ENCODE data around the gene HADHB.
A peak's percentile ranks its signal among the peaks of the same experiment; 100 is the strongest.

HADHB gene

DNA sequence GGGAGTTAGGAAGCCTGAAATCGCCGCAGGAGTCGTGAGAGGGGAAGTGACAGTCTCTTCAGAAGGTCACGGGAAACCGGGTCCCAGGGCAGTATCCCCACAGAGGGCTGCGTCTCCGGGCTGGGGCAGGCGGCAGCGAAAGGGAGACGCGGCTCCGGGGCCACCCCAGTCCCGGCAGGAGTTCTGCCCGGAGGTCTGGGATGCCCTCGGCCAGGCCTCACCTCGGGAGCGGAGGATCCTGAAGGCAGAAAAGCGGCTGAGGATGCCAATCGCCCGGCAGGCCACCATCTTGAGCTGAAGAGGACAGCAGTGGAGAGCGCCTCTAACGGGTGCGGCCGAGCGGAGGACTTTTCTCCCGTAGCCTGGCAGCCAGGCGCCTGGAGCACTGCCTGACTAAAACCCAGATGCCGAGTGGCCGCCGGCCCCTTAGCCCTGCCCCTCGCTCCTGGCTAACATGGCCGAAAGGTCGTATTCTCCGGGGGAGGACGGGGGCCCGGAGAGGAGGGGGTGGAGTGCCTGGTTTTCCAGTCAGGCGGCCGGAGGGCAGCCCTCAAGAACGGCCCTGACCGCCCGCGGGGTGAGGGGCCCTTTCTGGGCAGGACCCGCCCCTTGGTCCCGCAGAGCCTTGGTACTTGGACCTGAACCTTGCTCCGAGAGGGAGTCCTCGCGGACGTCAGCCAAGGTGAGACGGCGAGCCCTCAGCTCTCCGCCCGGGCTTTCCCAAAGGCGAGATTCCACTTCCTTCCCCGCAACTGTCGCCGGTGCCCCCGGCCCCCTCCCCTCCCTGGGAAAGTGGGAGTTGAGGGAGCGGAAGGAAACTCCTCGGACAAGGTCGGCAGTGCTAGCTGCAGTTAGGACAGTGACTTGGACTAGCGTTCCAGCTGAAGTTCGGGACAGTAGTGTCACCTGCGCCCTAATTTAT lies at the start of gene HADHB, which contains the start of gene HADHA:
HADHB (plus strand) TSS at position 631 of the 922 bp plus-strand sequence. CDS start 9,316 bp downstream, outside the sequence.
HADHA (minus strand) TSS at position 324 of the 922 bp plus-strand sequence; CDS start at position 288, 36 bp downstream.
- DNase-seq = peak; percentile 81

DNA sequence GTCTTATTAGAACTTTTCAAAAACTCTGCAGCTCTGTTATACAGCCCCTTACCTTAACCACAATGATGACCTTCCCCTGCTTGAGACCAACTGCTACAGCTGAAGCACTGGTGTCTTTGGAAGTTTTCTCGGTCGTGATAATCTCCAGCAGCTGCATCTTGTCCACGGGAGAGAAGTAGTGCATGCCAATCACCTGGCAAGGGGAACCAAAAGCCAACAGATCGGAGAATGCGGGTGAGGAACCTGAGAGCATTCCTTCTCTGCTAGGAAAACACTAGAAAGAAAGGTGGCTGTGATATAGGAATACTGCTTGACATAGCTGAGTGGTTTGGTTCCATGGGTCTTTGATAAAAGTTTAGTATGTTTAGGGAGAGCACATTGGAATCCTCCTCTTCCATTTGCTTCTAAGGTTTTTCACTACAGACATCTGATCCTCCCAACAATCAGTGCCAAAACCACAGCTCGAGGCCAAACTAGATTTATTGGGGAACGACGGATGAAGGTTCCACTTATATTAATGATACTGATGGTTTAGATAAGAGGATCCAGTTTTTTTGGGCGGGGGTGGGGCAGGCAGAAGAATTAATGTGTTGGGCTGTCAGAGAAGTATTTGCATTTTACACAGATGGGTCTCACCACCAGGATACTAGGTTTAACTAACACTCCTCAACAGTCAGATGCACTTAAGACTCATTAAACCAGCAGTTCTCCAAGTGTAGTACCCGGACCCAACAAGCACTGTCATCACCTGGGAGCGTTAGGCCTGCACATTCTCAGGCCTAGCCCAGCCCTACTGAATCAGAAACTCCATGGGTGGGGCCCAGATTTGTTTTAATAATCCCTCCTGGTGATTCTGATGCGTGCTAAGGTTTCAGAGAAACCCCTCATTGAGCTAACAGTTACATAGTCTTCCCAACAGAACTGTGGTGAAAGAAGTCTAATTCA lies 49.4 kb upstream of the HADHB start:
- DNase-seq = no peak

DNA sequence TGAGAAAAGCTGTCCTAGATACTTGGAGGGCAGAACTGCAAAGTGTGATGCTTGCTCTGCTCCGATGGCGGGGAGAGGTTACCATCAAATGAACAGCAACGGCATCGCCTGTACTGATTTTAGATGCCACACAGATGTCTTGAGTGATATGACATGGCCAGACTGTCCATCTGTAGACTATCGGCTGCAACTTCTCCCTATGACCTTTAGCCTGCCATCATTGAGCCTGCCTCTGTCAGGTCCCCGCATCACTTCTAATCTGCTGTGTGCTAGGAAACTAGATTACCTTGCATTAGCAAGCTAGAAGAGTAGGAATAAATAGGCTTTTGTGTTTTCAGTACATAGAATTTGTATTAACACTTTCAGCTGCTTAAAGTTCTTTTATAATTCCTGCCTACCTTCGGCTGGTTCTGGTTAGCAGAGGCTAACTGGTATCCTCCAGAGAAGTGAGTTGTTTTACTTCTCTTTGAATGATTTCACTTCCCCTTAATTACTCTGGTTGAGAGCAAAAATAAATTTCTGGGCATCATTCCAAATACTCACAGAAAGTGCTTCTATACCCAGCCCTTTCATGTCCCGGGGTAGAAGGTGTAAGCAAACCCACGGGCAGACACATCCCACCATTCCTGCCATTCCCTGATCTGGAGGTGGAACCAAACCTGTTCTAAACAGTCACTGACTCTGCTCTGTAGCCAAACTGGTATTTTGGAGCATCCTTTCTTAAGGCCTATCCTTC lies 47.9 kb upstream of the HADHB start:
- no peak for DNase-seq

DNA sequence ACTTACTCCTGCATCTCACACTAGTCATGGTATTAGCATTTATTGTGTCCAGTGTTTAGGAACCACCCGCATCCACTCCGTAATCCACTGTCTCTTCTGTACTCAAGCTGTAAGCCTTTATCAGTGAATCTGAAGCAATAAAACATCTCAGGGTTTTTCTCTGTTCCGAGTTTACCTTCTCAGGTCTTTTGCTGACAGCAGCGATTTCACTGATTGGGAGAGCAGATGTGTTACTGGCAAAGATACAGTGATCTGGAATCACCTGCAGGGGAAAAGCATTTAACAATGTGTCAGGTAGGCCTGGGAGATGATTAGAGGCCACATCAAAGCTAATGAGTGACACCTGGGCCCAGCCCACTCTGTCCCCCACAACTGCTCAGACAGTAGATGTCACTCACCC lies 47.2 kb upstream of the HADHB start:
- DNase-seq = no peak

DNA sequence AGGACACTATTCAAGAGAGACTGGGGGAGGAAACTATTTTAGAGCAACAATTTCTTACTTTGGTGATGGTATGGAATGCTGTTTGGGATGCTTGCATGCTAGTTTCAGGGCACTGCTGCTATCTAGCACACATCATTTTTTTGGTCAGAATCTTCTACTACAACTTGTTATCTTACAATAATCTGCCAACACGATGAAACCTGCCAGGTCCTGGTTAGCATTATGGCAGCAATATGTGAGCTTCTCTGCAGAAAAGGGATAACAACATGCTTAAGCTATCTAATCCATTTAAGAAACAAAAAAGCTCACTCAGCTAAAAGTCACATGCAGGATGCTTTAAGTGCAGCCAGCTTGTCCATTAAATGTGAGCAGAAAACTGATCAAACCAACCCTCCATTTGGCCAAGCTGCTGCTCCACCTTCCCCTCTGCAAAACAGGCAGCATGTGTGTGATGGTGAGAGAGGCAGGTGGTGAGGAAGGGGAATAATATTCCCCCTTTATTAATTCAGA lies 41.7 kb upstream of the HADHB start:
- no peak for DNase-seq

DNA sequence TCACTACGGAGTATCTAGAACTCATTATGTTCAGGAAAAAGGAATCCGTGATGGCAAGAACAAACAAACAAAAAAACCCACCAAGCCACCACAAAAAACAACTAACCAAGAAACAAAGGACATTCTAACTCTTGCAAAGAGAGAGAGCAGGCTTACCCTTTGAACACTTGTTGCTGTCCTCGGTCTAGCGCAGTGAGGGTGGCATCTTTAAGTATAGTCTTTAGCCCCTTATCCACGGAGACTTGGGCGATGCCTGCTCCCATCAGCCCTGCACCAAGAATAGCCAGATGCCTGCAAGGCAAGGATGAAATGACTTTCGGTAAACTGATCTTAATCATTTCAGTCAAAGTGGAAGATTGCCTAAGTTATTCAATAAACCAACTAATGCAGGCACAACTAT lies 40.8 kb upstream of the HADHB start:
- DNase-seq = no peak

DNA sequence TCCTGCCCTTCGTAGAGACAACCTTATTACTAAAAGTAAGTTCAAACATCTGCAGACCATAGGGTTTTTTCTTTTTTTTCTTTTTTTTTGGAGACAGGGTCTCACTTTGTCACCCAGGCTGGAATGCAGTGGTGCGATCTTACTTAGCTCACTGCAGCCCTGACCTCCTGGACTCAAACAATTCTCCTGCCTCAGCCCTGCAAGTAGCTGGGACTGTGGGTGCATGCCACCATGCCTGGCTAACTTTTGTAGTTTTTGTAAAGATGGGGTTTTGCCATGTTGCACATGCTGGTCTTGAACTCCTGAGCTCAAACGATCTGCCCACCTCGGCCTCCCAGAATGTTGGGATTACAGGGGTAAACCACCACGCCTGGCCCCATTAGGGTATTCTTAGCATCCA lies 32.7 kb upstream of the HADHB start:
- no peak for DNase-seq

DNA sequence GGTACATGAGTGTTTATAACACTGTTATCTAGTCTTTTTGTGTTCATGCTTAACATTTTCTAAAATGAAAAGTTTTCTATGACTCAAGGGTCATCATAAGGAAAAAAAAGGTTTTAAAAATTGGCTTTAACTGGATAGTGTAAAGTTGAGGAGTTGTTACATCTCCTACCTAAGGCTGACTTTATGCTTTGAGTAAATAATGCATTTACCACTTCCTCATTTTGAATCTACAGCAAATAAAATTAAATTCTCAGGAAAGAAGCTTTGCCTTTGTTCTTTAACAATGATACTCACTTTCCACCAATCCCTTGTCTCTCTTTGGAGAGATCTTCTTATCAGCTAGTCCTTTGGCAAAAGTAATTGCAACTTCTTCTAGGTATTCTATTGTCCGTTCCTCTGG lies 30.0 kb upstream of the HADHB start:
- DNase-seq = no peak

DNA sequence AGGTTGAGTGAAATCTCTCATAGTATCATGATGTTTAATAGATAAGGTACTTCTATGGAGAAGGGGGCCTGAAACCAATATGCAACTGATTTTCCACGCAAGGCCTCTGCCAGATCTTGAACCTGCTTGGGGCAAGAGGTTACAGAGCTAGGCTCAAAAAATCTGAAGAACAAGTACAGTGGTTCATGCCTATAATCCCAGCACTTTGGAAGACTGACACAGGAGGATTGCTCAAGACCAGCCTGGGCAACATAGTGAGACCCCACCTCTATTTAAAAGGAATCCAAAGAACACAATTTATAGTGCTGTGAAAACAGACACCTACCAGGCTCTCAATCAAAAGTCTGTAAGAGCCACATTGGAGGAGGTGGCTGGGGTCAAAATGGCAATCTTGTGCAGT lies 28.9 kb upstream of the HADHB start:
- DNase-seq = no peak

DNA sequence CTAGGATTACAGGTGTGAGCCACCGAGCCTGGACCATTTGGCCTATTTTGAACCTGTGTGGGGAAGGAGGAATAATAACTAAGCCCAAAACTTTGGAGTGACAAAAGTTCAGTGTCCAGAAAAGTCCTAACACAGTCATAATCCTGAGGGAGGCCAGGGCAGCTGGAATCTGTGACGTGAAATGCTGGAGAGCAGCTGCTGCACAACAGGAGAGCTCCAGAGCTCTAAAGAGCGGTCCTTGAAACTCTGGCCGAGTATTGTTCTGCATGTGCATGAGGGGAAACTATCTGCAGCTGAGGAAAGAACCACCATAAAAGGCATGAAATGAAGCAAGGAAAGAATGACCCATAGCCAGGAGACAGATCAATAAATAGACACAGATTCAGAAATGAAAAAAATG lies 28.2 kb upstream of the HADHB start:
- no peak for DNase-seq

DNA sequence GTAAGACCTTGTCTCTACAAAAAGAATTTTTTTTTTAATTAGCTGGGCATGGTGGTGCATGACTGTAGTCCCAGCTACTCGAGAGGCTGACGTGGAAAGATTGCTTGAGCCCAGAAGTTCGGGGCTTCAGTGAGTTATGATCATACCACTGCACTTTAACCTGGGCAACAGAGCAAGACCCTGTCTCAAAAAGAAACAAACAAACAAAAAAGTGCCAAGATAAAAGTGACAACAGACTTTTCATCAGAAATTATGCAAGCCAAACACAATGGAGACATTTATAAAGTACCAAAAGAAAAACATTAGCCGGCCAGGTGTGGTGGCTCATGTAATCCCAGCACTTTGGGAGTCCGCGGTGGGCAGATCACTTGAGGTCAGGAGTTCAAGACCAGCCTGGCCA lies 27.0 kb upstream of the HADHB start:
- no peak for DNase-seq

DNA sequence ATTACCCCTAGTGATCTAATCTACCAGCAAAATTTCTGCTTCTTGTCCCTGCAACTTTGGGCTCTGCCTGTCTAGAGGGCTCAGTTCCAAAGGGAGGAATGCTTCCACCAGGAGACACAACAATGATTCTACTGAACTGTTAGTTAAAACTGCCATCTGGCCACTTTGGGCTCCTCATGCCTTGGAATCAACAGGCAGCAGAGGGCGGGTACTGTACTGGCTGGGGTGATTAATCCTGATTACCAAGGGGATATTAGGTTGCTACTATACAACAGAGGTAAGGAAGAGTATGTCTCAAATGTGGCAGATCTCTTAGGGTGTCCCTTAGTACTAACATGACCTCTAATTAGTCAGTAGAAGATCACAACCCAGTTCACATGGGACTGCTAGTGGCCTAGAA lies 21.7 kb upstream of the HADHB start:
- no peak for DNase-seq

DNA sequence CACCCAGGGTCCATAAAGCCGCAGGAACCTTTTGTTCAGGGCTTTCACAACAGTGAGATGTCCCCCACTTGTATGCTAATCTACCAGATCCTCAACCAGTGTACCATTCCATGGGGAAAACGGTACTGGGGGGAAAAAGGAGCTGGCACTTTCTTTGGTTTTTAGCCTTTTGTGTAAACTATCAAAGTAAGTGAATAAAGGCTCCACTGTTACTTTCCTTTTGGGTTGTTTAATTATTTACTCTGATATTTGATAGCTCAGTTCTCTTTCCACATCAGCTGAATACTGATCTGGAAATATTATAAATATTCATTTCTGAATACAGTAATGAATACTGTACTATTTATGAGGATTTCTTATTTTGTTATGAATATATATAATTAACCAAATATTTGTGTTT lies 20.6 kb upstream of the HADHB start:
- no peak for DNase-seq

DNA sequence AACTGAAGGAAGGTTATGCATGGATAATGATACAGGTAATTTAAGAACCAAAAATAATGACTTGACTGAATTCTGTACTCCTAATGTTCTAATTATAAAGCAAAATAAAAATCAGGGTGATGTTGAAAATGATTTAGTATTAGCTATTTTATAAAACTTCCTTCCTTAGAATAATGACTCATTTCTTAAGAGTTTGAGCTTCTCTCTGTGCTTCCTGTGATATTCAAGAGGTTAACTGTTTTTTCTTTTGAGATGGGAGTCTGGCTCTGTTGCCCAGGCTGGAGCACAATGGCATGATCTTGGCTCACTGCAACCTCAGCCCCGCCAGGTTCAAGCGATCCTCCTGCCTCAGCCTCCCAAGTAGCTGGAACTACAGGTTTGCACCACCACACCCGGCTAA lies 15.1 kb upstream of the HADHB start:
- DNase-seq = no peak

DNA sequence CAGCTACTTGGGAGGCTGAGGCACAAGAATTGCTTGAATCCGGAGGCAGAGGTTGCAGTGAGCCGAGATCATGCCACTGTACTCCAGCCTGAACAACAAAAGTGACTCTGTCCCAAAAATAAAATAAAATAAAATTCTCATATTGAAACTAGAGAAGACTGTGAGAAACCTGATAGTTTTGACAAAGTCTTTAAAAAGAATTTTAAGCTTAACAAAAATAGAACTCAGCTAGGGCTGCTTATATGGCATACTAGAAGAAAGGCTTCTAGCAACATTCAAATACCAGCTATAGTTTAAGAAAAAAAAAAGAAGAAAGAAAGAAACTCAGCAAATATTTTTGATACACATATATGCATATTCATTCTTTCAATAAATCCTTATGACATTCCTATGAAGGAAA lies 13.9 kb upstream of the HADHB start:
- DNase-seq = no peak

DNA sequence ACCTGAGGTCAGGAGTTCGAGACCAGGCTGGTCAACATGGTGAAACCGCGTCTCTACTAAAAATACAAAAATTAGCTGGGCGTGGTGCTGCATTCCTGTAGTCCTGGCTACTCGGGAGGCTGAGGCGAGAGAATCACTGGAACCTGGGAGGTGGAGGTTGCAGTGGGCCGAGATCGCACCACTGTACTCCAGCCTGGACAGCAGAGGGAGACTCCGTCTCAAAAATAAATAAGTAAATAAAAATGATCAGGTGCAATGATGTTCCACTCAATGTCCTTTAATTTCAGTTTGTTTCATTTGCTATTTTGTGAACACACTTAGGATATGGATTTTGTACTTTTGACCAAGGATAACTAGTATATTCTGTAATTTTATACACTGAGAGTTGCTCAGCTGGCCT lies 9.7 kb upstream of the HADHB start:
- DNase-seq = no peak

DNA sequence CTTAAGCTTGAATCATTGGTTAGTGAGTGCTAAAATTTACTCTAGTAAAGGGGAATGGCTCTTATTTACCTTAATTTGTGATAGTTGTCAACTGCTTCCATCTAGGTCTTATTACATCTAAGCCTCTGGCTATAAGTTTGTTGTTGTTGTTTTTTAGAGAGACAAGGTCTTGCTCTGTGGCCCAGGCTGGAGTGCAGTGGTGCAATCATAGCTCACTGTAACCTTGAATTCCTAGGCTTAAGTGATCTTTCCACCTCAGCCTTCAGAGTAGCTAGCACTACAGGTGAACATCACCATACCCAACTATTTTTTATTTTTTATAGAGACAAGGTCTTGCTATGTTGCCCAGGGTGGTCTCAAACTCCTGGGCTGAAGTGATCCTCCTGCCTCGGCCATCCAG lies 6.9 kb upstream of the HADHB start:
- no peak for DNase-seq

DNA sequence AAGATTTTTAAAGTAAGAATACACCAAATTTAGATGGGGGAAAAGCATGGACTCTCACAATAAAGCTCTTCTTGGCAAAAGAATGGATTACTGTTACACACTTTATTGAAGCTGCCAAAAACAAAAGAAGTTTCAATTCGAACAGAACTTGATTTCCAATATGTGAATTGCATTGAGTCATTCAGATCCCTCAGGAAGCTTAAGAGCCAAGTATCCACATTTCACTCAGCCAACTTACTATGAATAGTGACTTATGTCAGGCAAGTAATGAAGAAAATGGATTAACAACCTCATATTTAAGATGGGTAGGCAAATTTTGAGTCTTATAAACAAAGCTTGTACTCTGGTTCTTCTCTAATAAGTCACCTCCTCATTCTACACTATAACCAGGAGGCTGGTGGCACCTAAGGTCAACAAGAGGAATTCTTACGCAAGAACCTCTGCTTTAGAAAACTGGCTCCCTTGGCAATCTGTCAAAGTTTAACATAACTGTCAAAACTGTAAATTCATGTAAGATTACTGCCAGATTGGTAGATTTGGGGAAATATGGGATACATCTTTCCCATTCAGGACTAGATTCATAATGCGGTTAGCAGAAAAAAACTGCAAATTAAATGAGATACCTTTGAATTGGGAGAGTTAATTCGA lies 6.3 kb upstream of the HADHB start:
- no peak for DNase-seq

DNA sequence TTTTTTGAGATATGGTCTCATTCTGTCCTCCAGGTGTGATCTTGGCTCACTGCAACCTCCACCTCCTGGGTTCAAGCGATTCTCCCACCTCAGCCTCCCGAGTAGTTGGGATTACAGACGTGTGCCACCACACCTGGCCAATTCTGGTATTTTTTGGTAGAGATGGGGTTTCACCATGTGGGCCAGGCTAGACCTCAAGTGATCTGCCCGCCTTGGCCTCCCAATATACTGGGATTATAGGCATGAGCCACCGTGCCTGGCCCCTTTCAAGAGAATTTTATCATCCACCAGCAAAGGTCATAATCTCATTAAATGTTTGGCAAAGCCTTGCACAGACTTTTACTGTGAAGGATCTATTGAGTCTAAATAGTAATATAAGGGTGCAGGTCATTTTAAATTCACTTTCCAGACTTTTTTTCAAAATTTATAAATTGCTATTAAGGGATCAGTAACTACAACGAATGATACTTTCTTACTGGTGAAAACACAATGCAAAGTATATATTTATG lies 2.8 kb upstream of the HADHB start:
- DNase-seq = no peak

DNA sequence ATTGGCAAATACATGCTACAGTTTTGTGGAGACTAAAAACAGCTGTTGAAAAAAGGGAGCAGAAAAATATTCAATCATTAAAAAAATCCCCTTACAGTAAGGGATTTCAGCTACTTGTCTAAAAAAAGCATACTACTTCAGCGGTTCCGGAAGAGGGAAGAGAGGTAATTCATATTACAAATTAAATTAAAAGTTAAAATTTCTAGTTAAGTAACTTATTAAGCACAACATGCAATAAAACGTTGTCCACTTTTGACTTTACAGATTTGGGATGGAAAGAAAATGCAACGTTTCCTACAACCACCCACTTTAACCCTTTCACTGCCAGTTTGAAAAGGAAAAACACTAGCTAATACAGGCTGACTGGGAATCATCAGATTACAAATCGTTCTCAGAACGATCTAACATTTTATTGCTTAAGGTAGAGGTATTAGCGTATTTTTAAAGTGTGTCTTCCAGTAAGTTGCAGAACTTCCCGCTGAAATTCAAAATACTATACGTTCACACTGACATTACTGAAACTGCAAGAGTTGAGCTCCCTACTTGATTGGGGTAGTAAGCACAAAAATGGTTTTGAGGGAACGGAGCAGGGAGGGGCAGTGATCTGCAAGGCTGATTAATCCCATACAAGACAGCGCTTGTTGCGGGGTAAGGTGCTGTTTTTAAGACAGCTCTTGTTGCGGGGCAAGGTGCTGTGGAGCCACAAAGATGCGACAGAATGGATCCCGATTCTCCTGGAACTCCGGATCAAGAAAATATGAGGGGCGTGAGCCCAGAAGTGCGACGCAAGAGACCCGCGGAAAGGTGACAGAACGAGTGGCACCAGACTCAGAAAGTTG lies 1.1 kb upstream of the HADHB start:
- DNase-seq = no peak

DNA sequence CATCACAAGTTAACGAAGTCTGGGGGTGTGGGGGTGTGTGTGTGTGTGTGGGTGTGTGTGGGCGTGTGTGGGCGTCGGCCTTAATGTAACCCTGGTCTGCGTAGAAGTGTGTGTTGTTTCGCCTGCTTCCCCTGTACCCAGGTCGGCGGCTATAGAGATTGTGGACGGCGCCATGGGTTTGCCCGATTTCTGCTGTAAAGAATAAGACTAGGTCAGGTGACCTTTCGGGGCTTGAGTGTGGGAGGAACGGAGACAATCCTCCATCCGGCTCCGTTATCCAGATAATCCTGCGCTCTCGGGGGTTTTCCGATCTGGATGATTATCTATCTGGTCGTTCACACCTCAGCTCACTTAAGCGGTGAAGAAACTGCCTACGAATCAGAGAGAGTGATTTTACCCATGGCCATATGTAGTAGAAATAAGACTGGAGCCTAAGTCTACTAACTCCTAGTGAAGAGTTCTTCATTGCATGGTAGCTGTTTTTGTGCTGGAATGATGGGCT lies 543 bp downstream of the HADHB start:
- no peak for DNase-seq
